Measurements from ENCODE around the gene CNTN1. TPM values are rescaled to one million over a fixed set of nuclear protein-coding genes. Genes with fewer than 3 reads are reported as not detected.

CNTN1 gene
- total and polyA plus RNA-seq, 10 of the 15 experiments (the other 5 are each of a cell fraction or from before 2014, with no cell fraction given): 0.06 to 0.14 TPM; not detected in 8

DNA sequence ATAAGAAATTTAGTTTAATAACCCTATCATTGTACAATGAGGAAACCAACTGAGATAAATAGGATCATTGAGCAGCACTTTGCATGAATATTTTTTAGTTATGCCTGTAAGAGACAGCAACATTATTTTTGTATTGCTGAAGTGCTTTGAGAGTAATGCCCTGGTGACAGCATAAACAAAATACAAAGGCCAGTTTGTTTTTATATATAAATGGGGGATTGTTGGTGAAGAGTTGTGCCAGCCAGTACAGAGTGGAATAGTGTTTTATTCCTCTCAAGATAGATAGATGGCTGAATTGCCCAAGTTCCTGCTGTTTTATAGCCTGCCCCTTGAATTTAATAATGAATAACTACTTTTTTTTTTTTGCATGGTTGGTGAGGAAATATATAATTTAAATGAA, 101.8 kb downstream of the CNTN1 start:
- intact Hi-C loops (cut with micrococcal nuclease; ENCODE audit: unreplicated experiment) (no loop called here), in situ Hi-C loops (cut with MboI) (no loop called here)
- RAD21 ChIA-PET (ENCODE audit: unreplicated experiment): no interaction called here
- no peaks in the 10 kb centered on the region for H3K79me2 ChIP-seq (ENCODE audit: control insufficient read depth, insufficient read depth, low read length)
- H3K4me2 ChIP-seq (ENCODE audit: control insufficient read depth, insufficient read depth): no peak overlapping the region
- H3K9me3 ChIP-seq (replicated peaks; ENCODE audit: control insufficient read depth, insufficient read depth, low read length): no peaks in the 10 kb centered on the region
- POLR2A ChIA-PET: no interaction called here
- H3K27me3 ChIP-seq (replicated peaks in 1 of 2; ENCODE audit: control insufficient read depth in 2 of 2, insufficient read depth in 2 of 2, low read length in 1 of 2): no peaks in the 10 kb centered on the region
- CTCF ChIA-PET: no interaction called here
- FAIRE-seq (no peak), DNase-seq (ENCODE audit: low read depth, low spot score) (no peak), ATAC-seq (no peak)
- no peak overlapping the region for H3K27ac ChIP-seq (ENCODE audit: control insufficient read depth, insufficient read depth)
- no TSS peak for BruUV-seq (replicated peaks)
- H3K4me3 ChIP-seq: no peak overlapping the region
- no peaks in the 10 kb centered on the region for H3K36me3 ChIP-seq (ENCODE audit: control insufficient read depth in 2 of 2, insufficient read depth in 2 of 2, low read length in 1 of 2)
- H3K4me1 ChIP-seq (ENCODE audit: control insufficient read depth, insufficient read depth, low read length): no peaks in the 10 kb centered on the region
- SMC1A ChIA-PET (ENCODE audit: uncharacterized antibody, unreplicated experiment): interaction anchor here (0.7 kb wide), 1 partner anchor 17 kb away, joined by 4 read pairs; no protein-coding TSS in a partner anchor
- no peak overlapping the region for H2AFZ ChIP-seq (ENCODE audit: control insufficient read depth, low read depth, low read length)
- no peak for TF ChIP-seq CREB1 (IDR thresholded peaks at IDR 0.05; ENCODE audit: low read depth)
- no peak for TF ChIP-seq SIN3A (IDR thresholded peaks at IDR 0.05; ENCODE audit: low read depth, low read length)
- TF ChIP-seq WRNIP1 (IDR thresholded peaks at IDR 0.05; ENCODE audit: borderline replicate concordance, low read depth, low read length): no peak
- no peak for TF ChIP-seq RBBP5 (conservative IDR thresholded peaks at IDR 0.05)
- TF ChIP-seq CBFB (IDR thresholded peaks at IDR 0.05; ENCODE audit: low read depth): no peak
- no peak for TF ChIP-seq MTA2 (IDR thresholded peaks at IDR 0.05; ENCODE audit: low read depth)
- TF ChIP-seq, protein P1, sequence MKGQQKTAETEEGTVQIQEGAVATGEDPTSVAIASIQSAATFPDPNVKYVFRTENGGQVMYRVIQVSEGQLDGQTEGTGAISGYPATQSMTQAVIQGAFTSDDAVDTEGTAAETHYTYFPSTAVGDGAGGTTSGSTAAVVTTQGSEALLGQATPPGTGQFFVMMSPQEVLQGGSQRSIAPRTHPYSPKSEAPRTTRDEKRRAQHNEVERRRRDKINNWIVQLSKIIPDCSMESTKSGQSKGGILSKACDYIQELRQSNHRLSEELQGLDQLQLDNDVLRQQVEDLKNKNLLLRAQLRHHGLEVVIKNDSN (IDR thresholded peaks at IDR 0.05; ENCODE audit: borderline replicate concordance, extremely low read length, insufficient read depth, low read depth, low read length): no peak
- TF ChIP-seq YBX1 (IDR thresholded peaks at IDR 0.05): no peak
- TF ChIP-seq POLR2AphosphoS5 (IDR thresholded peaks at IDR 0.05; ENCODE audit: low read length): no peak
- TF ChIP-seq NR2C2 (IDR thresholded peaks at IDR 0.05; ENCODE audit: borderline replicate concordance, control insufficient read depth, insufficient read length, low read depth): no peak
- no peak for TF ChIP-seq MTA3 (IDR thresholded peaks at IDR 0.05; ENCODE audit: borderline replicate concordance, low read length)
- no peak for TF ChIP-seq RELA (IDR thresholded peaks at IDR 0.05; ENCODE audit: borderline replicate concordance, partially characterized antibody)
- H4K20me1 ChIP-seq (ENCODE audit: control insufficient read depth, insufficient read depth): no peaks in the 10 kb centered on the region
- H3K9ac ChIP-seq (ENCODE audit: control insufficient read depth, insufficient read depth, low read length): no peak overlapping the region
